T-helper 1 cell treated with Interleukin-12 subunit alpha and Interleukin-12 subunit beta and Interleukin-4 antibody, amounts not matched to agents 30 ng/mL and 1 ng/mL, for 36 hours (primary cell): Measurements from ENCODE around the gene GNAS-AS1. TPM values are rescaled to one million over a fixed set of nuclear protein-coding genes. Genes with fewer than 3 reads are reported as not detected.

ENCODE experiments used
- intact Hi-C: fragments of 100-400 bp; cut with micrococcal nuclease; formaldehyde crosslinking; loops from one replicate; pipeline ENCODE4 v1.15.1; 2024
- total RNA-seq: library from RNA; stranded (reverse); gene quantifications from 2 replicates; pipeline ENCODE4 v1.2.3, GENCODE V29; 2022

GNAS-AS1 gene
- total RNA-seq, 1 donor from 2014 or later, result 1.3 TPM

DNA sequence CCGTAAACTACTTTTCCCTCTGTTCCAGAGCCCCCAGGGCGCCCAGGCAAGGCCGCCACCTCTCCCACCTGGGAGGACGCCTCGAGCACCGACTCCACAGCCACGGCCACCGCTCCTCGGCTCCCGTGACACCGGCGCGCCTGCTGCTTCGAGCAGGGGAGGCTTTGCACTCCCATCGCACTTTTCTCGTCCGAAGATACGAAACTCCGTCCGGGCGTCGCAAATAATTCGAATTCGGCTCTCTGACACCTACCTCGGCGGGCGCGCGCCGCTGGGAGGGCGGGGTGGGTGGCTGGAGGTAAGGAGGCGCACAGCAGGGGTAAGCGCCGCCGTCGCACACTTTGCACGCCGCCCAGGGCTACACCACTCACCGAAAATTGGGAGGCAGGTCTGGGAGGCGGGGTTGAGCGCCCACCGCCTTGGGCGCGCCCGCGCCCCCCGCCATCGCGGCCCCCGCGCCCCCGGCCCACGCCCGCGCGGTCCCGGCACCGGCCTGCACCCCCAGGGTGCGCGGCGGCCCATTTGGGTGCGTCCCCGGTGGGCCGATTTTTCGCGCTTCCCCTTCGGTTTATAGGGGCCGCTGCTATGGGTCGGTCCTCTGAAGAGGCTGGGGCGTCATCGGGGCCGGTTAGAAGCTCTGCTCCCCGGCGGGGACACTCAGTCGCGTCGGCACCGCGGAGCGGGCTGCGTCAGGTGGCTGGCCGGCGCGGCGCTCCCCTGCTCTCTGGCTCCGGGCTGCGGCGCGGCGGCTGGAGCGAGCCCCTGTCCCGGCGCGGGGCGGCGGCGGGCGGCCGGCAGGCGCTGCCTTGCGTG is 38.0 kb upstream of the GNAS-AS1 start:
- intact Hi-C loops, result loop anchor here (1.0 to 2.0 kb wide), 3 partner anchors 36 to 236 kb away; partner anchors contain the start of genes GNAS and NELFCD

DNA sequence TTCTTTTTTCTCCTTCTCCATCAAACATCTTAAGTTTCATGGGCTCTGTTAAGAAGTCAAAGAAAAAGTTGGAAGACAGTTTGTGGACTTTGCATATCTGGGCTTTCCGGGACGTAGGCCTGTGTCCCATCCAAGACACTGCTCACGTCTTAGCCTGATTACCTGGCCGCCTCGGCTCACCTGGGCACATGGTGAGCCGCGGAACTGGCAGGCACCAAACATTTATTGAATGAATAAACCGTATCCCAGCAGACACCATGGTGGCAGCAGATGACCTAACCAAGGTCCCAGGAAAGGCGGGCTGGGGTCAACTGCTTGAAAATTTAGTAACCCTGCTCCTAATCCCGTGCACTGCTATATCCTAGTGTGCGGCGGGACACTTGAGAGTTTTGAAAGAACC is 37.4 kb upstream of the GNAS-AS1 start:
- intact Hi-C loops, result loop anchor here (2.0 kb wide), 1 partner anchor 35 kb away; the partner anchor contains the start of gene GNAS

DNA sequence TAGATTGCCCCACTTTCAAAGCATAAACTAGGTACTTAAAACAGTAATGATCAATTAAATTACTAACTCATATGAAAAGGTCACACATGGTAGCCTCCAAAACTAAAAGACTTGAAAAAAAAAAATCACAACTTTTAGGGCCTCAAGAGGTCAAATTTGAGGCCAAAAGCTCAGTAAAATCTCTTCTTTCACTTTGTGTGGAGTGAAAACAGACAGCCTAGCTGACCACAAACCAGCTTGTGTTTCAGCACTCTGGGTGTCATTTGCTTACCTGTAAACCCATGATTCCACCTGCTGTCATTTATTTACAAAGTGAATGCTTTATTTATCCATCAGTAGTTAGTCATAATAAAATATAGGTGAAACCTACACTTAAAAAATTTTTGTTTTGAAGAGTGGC is 35.8 kb upstream of the GNAS-AS1 start:
- intact Hi-C loops, result no loop called here

DNA sequence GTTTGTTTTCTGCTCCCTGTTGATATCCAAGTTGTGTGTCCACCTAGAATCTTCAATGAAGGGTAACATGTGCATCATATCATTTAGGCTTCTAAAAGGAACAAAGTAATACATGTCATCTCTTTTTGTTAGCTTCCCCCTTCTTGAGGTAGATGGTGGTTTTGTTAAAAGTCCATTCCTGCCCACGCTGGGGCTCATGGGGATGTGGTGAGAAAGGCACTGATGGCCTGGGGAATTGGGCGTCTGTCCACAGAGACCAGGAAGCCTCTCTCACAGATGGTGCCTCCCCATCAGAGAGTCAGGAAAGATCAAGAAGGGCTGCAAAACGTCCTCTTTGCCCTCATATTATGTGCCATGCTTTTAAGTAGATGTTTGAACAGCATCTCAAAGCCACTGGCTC is 34.3 kb upstream of the GNAS-AS1 start:
- intact Hi-C loops, result no loop called here

DNA sequence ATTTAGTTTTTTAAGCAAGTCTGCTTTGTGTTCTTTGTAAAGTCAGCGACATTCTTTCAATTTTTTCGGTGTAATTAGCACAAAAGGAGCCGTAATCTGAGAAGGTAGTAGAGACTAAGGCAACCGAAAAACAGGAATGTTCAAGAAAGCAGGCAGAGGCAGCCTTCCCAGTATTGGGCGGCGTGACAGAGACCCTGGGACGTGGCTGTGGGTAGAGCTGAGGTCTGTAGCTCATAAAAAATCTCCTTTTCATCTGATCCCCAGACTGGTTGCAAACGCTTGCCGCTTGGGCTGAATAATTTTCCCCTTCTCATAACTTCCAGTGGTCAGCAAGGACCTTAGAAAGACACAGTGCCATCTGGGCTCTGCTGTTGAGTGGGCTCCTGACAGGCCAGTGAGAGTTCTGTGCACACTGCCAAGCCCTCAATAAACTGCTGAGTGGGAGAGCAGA is 32.6 kb upstream of the GNAS-AS1 start:
- intact Hi-C loops, result no loop called here

DNA sequence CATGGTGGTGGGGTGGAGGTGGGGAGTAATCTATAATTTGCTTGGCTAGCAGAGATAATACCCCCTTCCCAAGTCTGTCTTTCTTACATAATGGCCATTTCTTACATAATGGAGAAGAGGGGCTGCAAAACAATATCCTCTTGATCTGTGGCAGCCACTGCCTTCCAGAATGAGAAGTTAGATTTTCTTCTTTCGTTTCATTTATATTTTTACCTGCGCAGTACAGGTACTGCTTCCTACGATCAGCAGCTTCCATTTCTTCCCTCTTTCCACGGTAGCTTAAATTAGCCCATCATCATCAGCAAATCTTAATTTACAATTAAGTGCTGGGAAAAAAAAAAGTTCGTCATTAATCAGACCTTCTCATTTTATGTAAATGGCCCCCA is 32.0 kb upstream of the GNAS-AS1 start:
- intact Hi-C loops, result no loop called here

DNA sequence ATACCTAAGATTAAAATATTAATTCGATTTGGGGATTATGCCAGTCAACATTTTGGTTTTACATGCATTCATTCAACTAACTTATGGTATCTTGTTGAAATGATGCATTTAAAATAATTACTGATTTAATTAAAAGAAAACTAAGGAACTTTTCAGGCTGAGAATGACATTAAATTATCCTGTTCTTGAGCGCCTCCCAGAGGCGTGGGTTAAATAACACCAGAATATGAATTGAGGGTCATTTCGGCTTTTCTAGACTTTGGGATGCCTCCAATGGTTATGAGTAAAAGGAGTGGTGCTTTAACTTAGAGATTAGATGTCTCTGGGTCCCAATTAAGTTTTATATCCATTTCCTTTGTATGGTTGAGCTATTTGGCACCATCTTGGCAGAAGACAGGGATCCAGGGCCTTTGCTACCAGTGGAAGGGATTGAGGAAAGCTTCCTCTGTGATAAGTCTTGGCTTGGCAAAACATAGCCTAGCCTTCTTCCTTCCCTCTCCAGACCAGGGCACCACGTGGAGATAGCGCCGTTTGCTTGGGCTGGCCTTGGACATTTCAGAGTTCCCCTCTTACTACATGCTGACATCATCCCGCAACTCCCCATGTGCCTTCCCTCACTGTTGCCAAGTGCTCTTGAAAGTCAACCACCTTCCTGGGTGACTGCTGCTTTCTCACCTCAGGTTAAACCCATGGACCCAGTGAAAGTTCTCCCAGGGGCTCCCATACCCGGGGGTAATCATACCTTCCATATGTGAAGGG is 30.5 kb upstream of the GNAS-AS1 start:
- intact Hi-C loops, result no loop called here

DNA sequence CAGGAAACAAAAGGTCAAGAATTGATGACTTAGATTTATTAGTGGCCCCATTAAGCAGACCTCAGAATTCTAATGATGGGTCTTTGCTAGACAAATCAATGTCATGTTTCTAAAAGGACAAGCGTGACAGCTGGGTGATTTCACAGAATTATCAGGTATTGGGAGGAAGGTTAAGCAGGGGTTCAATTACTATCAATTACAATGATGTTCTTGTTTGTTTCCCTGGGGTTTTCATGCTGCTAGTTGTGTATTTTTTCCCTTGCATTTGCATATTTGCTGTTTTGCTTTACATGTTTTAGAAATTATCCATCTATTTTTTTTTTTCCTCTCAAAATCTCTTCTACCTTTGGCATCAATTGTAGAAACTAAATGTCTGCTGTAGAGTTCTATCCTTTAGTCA is 29.7 kb upstream of the GNAS-AS1 start:
- intact Hi-C loops, result no loop called here

DNA sequence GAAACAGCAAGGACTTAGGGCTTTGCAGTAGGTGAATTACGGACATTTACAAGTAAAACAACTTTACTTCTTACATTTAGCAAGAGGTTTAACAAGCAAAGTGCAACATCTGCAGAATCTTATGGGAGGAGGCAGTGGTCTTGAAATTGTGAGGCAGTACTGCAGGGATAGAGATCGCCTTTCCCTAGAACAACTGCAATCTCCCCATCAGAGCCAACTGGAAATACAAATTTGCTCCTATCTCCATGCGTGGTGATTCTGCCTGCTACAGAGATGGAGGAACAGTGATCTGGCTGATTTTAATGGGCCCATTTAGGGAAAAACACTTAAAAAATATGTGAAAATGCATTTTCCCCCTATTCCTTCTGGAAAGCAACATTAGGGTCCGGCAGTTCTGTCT is 27.7 kb upstream of the GNAS-AS1 start:
- intact Hi-C loops, result loop anchor here (1.0 to 2.0 kb wide), 2 partner anchors 9 to 16 kb away; no protein-coding TSS in a partner anchor

DNA sequence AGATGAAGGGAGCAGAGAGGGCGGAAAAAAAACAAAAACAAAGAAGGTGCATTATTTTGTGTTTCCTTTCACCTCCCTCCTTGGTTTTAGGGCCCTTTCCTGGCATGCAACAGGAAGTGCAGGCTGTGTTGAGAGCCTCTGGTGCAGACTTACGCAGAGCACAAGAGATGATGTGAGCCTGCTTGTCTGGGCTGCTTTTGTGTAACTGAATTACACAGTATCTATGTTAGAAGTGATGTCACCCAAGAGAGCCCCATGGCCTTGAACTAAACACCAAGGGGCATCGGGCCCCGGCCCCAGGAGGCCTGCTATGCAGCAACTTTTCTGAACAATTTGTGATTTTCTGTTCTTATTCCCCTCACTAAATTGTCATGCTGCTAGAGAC is 27.3 kb upstream of the GNAS-AS1 start:
- intact Hi-C loops, result loop anchor here (1.0 to 2.0 kb wide), 2 partner anchors 9 to 17 kb away; no protein-coding TSS in a partner anchor

DNA sequence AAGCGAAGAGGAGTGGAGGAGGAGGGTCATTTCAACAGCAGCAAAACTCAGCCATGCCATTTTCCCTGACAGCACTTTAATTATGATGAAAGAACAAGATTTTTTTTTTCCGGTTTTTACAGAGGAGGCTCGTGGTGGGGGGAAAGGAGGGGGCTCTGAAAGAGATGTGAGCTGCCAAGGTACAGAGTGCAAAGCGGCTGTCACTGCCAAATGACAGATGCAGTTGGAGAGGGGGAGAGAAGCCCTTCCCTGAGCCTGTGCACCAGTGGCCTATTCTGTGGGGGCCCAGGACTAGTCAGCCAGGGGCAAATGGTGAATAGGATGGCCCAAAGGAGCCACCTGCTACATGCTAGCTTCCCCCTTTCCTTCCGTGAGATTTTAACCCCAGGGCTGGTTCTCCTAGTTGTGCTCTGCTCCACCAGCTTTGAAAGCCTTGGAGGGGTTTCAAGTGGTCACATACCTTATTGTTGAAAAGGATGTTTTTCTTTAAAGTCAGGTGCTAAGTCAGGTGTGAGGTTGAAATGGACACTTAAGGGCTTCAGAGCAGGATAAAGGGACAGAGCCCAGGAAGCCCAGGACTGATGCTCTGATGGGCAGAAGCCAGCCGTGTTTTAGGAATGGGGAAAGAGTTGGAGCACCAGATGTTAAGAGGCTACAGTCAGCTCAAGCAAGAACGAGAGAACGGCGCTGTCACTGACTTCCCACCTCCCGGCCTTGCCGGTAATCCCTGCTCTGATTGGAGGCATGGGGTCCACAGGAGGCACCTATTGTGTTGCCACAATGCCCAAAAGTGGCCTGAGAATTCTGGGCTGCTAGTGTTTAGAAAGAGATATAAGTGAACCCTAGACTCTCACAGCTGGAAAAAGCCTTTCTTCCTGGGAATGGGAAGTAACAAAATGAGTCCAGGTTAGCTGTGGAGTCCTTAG is 26.6 kb upstream of the GNAS-AS1 start:
- intact Hi-C loops, result no loop called here

DNA sequence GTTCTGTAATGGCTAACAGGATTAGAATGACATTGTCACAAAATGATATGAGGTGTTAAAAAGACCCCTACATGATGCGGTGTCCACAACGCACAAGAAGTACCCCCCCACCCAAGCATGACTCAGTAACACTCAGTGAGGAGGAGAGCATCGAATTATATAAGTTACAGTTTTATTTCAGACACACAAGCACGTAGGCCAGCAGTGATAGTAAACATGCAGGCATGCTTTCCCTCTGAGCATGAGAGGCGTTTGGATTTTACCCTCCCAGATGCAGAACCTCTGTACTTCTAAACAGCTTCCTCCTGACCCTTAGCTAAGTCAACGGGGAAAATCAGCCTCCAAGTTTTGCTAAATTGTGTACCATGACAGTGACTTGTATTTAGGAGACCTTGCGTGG is 25.7 kb upstream of the GNAS-AS1 start:
- intact Hi-C loops, result no loop called here

DNA sequence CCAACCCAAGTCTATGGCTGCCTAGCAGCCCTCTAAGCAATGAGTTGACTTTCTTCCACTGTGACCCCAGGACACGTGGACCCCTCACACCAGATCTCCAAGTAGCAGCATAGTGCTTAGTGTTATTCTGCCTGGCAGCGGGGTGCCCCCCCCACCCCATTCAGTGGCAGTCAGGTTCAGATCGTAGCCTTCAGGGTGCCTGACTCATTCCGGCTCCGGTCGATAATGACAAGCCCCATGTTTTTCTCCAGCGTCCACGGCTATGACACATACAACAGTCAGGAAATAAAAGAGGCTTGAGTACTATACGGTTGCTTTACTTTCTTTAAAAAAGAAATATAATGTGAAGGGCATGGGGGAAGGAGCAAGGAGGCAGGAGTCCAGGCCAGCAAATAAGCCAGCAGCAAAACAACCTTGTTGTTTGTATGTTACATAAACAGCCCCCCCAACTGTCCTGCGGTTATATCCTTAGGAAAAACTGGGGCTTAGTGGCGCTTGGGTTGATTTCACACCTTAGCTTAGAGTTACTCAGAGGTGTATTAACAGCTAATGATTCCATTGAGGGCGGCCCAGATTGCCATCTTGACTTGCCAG is 24.9 kb upstream of the GNAS-AS1 start:
- intact Hi-C loops, result no loop called here

DNA sequence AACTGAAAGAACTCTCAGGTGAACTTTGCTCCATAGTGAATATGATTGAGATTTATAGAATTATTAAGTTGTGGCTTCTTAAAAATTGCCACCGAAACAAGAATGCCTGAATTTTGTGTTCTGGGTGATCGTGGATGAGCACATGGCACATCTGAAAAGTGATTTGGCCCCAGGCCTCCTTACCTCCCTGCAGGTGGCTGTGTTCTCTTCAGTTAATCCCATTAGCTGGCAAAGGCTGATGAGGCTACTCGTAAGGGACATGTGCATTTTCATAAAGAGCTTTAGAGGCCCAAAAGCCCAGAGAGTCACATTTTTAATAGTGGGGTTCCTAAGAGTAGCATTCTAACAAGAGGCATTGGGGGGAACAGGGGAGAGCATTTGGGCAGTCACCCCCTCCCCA is 24.4 kb upstream of the GNAS-AS1 start:
- intact Hi-C loops, result no loop called here

DNA sequence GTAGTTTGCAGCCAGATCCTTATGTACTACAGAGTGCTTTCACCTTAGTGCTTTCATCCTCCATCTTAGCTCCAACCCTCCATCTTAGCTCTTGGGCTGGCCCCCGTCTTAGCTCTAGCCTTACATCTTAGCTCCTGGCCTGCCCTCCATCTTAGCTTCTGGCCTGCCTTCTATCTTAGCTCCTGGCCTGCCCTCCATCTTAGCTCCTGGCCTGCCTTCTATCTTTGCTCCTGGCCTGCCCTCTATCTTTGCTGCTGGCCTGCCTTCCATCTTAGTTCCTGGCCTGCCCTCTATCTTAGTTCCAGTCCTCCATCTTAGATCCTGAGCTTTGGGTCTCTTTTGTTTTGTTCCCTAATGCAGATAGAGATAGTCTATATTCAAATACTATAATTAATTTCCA is 23.8 kb upstream of the GNAS-AS1 start:
- intact Hi-C loops, result loop anchor here (5.0 kb wide), 1 partner anchor 158 kb away; the partner anchor contains the start of gene ATP5F1E

DNA sequence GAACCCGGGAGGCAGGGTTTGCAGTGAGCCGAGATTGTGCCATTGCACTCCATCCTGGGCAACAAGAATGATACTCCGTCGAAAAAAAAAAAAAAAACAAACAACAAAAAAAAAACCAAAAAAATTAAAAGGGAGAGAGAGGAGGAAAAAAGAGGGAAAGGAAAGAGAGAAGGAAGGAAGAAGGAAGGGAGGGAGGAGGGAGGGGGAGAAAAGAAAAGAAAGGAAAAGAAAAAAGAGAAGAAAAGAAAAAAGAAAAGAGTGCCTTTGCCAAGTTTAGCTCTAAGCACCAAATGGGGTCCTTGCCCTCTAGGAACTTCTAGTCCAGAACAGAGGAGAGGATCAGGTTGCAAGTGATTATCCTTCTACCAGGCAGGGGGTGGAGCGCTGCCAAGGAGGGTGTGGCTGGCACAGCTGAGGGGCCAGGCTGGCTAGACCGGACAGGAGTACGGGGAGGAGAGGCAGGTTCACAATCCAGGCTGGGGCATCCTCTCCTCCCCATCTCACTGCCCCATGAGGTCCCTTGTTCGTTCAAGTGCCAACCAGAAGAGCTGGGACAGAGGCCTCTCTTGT is 20.9 kb upstream of the GNAS-AS1 start:
- intact Hi-C loops, result loop anchor here (2.0 to 5.0 kb wide), 2 partner anchors 161 to 215 kb away; partner anchors contain the start of gene ATP5F1E

DNA sequence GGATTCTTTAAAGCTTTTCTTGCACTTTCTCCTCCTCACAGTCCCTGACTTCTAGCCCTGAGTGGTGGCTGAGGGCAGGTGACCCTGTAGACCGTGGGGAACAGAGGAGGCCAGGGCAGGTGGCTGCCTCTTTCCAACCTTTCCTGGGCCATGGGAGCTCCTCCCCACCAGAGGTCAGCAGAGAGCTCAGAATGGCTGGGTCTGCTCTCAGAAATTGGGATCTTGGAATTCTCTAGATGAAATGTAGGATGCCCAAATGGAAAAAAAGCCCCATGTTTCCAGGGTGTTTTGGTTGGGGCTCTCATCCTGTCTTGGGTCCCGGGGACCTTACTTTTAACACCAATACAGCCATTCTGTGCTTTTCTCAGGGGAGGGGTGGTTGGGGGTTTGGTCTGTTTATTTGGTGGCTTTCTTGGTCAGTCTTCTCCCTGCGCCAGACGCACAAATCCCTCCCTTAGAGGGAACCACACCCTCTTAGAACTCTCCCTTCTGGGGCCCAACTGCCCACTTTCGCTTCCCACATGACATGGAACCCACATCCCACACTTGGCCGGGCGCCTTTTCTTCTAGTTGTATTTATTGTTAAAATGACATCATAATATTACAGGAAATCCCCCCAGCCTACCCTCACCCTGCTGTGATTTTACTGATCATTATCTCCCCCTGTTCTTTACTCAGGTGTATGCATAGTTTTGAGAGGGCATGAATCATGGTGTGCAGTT is 19.8 kb upstream of the GNAS-AS1 start:
- intact Hi-C loops, result loop anchor here (1.0 to 5.0 kb wide), 6 partner anchors 111 to 626 kb away; partner anchors contain the start of genes ATP5F1E and NELFCD

DNA sequence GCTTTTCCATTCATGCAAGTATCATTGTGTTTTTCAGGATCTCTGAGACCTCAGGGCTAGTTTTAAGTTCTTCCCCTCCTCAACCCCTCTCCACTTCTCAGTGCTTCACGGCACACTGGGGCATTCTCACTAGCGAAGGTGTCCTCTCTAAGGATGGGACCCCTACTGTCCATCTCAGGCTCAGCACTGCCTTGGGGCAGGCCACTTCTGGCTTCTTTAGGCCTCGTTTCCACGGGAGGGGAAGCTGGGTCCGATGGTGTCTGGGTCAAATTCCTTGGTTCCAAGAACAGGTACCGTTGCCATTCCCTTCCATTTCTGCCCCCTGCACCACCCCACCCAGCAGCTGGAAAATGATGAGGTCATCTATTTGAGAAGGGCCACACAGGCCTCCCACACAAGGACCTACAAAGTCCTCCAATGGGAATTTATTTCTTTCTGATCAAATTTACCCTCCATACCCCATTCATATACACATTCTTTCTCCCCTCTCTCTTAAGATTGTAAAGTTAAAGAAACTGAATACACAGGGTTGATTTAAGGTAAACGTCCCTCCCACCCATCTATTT is 19.0 kb upstream of the GNAS-AS1 start:
- intact Hi-C loops, result loop anchor here (1.0 to 5.0 kb wide), 7 partner anchors 112 to 627 kb away; partner anchors contain the start of genes ATP5F1E and NELFCD

DNA sequence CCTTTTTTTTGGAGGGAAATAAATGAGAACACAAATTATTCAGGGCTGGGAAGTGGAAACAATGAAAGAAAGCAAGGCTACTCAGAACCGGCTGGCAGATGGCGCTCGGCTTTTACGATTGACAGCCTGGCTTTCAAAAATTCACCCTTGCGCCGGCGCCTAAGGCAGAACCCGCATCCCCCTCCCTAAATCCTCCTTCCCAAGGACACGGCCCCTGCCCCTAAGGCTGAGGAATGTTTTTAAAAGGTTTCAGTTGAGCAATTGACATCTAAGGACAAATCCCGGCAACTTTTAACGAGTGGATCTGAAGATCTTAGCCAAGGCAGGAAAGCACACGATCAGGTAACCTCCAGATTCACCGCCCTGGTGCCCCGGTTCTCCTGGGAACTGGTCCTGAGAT is 18.1 kb upstream of the GNAS-AS1 start:
- intact Hi-C loops, result loop anchor here (5.0 kb wide), 1 partner anchor 339 kb away; no protein-coding TSS in a partner anchor
